Measurements from ENCODE around the gene RPS6KB2.

The RPS6KB2 gene

DNA sequence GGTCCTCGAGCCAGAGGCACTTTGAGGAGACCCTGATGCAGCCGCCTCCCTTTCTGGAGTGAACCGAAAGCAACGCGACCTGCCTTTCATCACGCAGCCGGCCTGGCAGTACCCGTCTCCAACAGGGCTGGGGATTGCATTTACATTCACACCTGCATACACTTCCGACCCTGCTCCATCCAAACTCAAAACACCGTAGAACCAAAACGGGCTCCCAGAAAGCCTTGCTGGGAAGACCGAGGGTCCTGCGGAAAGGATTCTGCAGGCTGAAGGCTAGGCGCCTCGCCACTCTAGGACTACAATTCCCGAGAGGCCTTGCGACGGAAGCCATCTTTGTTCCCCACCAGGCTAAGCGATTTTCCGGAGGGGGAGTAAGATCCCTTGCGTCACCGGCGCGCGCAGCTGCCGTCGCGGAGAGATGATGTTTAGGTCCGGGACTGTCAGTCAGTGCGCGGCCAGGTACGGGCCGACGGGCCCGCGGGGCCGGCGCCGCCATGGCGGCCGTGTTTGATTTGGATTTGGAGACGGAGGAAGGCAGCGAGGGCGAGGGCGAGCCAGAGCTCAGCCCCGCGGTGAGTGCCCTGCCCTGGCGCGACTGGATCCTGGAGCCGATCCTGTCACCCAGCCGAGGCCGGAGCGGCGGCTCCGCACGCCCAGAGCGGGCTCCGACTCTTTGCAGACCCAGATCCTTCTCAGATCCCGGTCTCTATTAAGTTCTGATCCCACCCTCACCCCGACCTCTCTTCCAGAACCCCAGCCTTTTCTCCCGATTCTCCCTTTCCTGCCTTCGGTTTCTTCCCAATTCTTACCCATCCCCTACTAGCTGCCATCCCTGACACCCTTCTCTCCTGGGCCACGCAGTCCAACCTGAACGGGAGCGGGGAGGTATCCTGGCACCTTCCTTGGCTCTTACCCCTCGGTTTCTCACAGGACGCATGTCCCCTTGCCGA is at the start of gene RPS6KB2:
Gene RPS6KB2, plus strand, starts transcription at position 443 of the 950 bp plus-strand sequence. Its CDS starts 52 bp downstream, at position 495.
- peak; percentile 97 for DNase-seq (ENCODE audit: low spot score)

DNA sequence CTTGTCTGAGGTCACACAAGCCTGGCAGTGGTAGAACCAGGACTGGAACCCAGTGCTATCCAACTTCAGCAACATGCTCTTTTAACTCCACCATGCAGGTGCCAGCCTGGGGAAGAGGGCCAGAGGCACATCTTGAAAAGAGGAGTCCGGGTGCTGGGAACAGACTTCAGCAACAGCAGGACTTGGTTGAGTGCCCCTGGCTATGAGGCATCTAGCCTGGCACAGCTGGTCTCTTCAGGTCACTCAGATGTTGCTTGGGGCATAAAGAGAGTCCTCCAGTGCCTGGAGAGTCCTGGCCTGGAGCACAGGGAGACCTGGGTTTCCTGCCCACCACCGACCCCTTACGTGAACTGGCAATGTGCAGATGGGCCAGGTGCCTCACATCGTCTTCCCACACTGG is 49.8 kb upstream of the RPS6KB2 start:
- DNase-seq (ENCODE audit: low spot score) = no peak

DNA sequence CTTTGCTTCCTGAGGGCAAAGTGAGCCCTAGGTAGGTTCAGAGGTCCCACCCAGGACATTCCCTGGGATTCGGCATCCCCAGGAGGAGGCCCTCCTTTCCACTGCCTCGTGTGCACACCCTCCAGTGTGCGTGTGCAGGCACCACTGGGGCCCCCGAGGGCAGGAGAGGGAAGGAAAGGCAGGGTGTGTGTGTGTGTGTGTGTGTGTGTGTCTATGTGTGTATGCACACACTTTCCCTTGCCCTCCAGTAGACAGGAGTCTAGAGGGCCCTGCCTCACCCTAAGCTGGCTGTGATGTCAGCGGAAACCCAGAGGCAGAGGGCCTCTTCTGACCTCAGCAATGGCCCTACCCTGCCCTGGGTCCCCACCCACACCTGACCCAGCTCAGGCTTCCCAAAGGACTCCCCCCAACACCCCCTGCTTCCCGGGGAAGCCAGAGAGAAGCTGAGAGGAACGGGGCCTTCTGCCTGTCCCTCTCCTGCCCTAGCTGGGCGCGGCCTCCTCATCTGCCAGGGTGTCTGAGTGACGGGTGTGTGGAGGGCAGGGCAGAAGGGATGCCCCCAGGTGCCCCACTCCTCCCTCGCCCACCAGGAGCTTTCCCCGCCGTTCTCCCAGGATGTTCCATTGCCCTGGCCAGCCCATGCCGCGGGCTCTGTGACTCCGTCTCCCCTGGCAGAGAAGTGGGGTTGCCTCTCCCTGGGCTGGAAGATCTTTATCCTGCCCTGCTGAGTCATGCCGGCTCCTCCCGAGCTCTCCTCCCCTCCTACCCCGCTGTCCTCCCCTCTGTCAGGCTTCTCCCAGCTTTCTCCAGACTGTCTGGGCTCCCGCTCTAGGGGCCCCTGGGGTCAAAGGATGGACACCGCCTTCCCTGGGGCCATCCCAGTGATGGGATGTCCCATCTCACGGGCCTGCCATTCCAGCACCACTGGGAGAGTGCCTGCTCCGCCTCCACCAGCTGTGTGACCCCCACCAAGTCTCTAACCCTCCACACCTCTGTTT is 48.9 kb upstream of the RPS6KB2 start:
- no peak for DNase-seq (ENCODE audit: low spot score)

DNA sequence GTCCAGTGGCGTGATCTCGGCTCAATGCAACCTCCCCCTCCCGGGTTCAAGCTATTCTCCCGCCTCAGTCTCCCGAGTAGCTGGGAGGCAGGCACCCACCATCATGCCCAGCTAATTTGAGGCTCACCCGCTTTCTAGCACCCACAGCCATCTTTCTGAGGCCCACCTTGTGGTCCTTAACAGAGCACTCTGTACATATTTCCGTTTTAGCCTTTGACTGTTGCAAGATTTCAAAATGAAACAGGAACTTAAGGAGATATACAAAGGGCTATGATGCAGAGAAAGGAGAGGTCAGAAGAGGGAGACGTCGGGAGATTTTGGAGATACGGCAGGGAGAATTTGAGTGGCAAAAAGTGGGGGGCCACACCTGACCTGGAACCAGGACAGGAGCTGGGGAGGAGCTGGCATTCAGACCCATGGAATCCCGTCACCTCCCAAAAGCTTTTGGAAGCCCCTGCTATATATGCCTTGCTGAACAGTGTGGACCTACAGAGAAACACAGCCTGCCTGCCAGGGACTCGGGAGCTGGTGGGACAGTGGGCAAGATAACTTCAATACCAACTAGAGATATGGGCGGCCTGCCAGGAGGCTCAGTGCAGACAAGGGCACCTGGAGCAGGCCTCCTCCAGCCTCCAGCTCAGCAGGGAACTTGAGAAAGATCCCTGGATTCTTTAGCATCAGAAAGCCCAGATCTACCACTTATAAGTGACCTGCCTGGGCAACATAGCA is 46.9 kb upstream of the RPS6KB2 start:
- DNase-seq (ENCODE audit: low spot score) = peak; percentile 53

DNA sequence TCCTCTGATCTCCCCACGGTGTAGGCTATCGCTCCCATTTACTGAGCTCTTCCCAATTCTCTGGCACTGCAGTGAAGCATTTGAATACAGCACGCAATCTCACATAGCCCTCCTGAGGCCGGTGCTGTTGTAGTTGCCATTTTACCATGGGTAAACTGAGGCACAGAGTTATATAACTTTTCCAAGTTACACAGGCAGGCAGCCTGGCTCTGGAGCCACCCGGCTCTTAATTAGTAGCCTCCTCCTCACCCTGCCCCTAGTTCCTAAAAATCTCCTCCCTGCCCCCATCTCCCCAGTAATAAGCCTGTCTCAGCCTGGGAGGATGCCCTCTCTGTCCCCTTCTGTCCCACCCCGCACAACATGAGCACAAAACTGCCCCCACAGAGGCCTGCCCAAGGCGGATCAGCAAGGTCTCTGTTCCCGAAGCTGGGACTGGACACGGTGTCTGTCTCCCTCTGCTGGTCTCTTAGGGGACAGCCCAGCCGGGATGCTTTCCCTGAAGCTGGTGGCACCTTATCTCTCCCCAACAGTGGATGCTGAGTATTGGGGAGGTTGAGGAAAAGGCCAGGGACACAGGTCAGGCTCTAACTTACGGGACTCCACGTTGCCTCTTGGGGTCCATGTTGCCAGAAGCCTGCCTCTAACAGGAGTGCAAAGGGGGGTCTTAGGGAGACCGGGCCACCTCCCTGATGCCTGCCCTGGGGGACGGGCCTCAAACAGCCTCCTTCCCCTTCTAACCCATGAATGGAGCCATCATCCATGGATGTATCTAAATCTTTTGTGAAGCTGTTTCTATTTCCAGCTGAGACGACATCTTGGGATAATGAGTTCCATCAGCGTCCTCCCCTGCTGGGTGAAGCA is 45.8 kb upstream of the RPS6KB2 start:
- DNase-seq (ENCODE audit: low spot score) = peak; percentile 78

DNA sequence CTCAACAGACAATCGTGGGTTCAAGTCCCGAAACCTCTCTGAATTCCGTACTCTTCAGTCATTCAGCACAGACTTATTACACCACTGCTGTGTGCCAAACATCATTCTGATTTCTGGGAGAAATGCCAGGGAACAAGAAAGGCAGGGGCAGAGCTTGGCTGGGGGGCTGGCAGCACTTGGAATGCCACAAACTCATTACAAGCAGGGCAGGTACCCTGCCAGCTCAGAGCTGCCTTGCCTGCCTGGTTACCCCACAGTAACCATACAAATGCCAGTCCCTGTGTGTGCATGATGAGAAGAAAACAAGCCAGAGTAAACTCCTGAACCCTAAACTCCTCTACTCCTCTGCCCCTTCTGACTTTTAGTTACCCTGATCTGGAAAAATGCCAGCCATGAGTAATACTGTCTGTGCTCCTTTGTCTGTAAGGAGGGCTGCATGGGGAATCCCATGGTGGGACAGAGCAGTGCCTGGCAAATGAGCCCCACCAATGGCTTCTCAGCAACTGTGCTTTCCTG is 43.4 kb upstream of the RPS6KB2 start:
- peak; percentile 56 for DNase-seq (ENCODE audit: low spot score)

DNA sequence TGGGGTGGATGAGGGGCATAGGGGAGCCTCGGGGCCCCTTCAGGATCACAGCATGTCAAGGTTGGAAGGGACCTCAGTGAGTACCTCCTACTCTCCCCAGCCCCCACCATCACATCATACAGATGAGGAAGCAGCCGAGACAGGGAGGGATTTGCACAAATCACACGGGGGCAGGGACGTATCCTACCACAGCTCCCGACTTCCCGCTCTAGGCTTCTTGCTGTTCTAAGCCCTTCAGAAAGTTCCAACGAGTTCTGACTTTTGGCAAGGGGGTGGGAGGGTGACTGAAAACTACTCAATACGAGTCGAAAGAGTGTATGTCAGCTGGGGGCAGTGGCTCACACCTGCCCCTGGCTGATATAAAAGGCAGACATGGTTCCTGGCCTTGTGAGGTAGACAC is 41.2 kb upstream of the RPS6KB2 start:
- DNase-seq (ENCODE audit: low spot score) = peak; percentile 23

DNA sequence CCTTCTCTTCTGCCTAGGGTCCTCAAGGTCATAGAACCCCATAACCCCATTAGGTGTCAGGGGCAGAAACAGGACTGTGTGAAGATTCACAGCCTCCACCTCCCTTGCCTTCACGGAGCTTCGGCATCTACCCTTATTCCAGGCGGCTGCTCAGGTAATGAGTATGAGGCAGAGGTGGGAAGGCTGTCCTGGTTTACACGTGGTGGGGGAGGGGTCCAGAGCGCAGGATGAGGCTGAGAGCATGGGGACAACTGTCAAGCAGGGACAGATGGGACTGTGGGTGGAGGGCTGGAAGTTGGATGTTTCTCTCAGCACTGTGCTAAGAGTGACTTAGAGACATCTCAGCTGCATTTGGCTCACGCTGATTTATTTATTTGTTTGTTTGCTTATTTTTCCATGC is 40.8 kb upstream of the RPS6KB2 start:
- no peak for DNase-seq (ENCODE audit: low spot score)

DNA sequence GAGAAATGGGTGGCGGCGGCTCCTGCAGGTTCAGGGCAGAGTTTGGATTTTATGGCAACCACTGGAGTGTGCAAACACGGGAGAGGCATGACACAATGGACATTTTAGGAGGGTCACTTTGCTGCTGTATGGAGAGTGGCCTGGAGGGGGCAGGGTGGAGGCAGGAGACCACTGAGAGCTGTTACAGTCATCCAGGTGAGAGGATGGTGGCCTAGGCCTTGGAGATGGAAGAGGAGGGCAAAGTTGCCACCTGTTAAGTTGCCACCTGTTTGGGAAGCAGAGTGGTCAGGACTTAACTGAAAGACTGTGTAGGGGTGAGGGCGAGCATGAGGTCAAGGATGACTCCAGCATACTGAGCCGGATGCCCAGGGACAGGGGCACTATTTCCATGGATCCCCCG is 38.8 kb upstream of the RPS6KB2 start:
- DNase-seq (ENCODE audit: low spot score) = no peak

DNA sequence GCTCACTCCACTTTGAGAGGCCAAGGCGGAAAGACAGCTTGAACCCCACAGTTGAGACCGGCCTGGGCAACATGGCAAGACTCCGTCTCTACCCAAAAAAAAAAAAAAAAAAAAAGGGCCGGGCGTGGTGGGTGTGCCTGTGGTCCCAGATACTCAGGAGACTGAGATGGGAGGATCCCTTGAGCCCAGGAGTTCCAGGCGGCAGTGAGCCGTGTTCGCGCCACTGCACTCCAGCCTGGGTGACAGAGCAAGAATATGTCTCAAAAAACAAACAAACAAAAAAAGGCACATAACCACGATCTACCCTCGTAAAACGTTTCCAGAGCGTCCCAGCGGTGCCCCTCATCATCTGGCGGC is 37.4 kb upstream of the RPS6KB2 start:
- DNase-seq (ENCODE audit: low spot score) = no peak

DNA sequence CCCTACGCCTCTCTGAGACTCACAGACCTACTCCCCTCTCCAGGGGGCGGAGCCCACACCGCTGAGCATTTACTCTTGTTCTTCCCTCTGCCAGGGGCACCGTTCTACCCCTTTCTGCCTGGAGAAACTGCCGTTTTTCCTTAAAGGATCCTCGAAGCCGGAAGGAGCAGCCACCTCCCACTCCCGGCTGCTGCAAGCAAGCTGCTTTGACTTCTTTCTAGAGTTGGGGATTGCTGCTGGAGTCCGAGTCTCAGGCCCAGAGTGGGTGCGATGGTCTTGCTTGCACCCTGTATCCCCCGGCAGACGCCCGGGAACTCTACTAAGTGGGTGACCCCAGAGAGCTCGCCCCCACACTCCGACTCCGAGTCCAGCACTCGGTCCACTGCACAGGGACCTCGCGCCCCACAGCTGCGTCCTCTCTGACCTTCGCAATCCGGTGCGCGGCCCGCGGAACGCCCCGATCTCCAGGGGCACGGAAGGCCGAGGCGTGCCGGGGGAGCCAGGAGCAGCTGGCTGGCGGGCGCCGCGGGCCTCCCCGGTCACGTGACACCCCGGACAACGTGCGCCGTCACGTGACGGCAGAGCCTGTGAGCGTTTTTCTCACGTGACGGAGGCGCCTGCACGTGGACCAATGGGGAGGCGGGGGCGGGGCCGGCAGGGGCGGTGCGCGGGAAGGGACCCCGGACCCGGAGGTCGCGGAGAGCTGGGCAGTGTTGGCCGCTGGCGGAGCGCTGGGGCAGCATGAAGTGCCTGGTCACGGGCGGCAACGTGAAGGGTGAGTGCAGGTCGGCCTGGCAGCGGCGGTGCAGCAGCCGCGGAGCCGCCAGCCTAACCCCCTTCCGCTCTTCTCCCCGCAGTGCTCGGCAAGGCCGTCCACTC is 36.8 kb upstream of the RPS6KB2 start, which contains the start of gene RAD9A:
Gene RAD9A, plus strand, starts transcription at position 683 of the 879 bp plus-strand sequence. Its CDS starts 59 bp downstream, at position 742.
- peak; percentile 93 for DNase-seq (ENCODE audit: low spot score)

DNA sequence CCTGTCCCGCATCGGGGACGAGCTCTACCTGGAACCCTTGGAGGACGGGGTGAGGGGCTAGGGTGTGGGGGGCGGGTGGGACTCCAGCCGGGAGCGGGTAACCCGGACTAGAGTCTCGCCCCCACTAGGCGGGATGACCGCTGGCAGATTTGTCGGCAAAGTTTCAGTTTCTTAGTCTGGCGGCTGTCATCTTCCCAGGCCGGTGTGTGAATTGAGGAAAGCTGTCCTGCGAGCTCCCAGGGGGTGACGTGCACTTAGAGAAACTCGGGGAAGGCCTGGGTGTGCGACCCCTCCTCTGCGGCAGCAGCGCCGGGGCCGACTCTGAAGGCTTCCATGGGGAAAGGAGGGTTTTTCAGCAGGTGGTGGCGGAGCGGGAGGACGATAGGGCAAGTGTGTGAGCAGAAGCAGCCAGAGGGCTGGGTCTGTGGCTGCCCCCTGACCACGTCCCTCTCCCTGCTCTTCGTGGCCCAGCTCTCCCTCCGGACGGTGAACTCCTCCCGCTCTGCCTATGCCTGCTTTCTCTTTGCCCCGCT is 36.0 kb upstream of the RPS6KB2 start:
- DNase-seq (ENCODE audit: low spot score) = no peak

DNA sequence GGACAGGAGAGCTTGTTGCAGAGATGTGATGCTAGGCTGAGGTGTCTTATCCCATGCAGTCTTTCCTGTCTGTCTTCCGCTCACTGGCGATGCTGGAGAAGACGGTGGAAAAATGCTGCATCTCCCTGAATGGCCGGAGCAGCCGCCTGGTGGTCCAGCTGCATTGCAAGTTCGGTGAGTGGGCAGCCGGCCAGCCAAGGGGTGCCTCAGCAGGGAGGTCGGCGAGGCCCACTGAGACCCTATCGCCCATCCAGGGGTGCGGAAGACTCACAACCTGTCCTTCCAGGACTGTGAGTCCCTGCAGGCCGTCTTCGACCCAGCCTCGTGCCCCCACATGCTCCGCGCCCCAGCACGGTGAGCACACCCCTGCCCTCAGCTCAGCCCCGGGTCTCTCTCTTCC is 34.9 kb upstream of the RPS6KB2 start:
- DNase-seq (ENCODE audit: low spot score) = no peak

DNA sequence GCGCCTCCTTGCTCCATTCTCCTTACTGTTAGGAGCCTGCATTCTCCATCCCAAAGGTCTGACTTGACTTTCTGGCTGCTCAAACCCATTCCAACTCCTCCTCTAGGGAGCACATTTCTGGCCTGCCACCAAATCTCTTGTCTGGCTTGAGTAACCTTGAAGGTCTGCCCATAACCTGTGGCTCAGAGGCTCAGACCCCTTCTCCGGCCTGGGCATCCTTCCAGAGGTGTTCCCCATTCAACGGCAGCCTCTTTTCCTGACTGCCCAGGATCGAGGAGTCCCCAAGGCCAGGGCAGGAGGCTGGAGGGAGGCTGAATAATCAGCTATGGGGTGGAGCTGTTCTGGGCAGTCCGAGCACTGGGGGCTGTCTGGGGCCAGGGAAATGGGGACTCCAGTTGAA is 34.3 kb upstream of the RPS6KB2 start:
- DNase-seq (ENCODE audit: low spot score) = no peak

DNA sequence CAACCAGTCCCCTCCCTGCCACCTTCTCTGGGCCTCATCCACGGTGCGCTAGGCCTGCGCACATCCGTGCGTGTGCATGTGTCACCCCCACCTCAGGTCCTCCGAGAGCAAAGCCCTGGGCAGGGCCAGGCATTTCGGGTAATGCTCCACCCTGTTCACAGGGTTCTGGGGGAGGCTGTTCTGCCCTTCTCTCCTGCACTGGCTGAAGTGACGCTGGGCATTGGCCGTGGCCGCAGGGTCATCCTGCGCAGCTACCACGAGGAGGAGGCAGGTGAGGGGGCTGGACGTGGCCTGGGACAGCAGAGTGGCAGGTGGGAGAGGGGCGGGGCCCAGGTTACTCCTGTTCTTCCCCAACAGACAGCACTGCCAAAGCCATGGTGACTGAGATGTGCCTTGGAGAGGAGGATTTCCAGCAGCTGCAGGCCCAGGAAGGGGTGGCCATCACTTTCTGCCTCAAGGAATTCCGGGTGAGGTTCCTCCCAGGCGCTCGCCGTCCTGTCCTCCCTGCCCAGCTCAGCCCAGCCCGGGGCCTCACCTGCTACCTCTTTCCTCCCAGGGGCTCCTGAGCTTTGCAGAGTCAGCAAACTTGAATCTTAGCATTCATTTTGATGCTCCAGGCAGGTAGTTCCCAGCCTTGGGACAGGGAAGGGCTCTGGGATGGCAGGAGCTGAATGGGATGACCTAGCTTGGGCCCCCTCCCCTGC is 32.6 kb upstream of the RPS6KB2 start:
- no peak for DNase-seq (ENCODE audit: low spot score)

DNA sequence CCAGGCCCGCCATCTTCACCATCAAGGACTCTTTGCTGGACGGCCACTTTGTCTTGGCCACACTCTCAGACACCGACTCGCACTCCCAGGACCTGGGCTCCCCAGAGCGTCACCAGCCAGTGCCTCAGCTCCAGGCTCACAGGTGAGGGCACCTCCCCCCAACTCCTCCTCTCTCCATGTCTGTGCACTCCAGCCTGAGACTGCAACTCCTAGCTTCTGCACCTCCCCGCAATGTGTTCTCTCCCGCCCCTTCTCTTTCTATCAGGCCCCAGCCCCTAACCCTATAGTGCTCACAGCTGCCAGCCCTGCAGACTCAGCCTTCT is 32.1 kb upstream of the RPS6KB2 start:
- DNase-seq (ENCODE audit: low spot score) = no peak

DNA sequence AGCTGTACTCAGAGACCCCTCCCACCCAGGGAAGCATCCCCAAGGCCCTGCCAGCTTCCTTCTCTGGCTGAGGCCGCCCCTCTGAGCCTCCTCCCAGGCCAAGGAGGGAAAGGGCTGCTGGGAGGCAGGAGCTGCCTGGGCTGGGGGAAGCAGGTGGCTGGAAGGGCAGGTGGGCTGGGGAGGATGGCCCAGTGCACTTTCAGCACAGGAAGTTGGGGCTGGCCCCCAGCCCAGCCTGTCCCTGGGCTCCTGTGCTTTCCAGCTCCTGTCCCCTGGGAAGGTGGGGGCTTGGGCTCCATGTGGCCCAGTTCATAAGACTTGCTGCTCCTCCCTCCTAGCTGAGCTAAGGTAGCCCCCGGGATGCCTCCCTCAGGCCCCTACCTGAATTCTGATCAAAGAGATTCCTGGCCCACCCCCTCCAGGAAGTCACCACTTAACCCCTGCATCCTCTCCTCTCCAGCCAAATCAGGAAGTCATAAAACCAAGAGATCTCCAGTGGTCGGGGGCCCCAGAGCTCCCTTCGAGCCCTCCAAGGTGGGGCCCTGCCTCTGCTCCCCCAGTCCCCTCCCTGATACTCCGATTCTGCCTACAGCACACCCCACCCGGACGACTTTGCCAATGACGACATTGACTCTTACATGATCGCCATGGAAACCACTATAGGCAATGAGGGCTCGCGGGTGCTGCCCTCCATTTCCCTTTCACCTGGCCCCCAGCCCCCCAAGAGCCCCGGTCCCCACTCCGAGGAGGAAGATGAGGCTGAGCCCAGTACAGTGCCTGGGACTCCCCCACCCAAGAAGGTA is 31.5 kb upstream of the RPS6KB2 start:
- no peak for DNase-seq (ENCODE audit: low spot score)

DNA sequence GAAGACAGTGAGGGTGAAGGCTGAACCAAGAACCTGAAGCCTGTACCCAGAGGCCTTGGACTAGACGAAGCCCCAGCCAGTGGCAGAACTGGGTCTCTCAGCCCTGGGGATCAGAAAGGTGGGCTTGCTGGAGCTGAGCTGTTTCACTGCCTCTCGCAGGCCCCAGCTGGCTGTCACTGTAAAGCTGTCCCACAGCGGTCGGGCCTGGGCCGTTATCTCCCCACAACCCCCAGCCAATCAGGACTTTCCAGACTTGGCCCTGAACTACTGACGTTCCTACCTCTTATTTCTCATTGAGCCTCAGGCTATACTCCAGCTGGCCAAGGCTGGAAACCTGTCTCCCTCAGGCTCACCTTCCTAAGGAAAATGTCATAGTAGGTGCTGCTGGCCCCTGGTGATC is 30.8 kb upstream of the RPS6KB2 start:
- no peak for DNase-seq (ENCODE audit: low spot score)

Measured in pons (tissue), 1 donor.